GM19438 (cell line): ENCODE results near the gene ATP2B2.
A peak's percentile ranks its signal among the peaks of the same experiment; 100 is the strongest.
"Not testable (repeated sequence)": the region's sequence is repeated elsewhere in the genome, so short reads cannot be mapped to it uniquely, and the experiment has no call there.

Experiments
- ATAC-seq: cut with Tn5 transposase; IDR thresholded peaks from one replicate; pipeline ENCODE4 v1.9.1; 2021; ENCODE audit warnings: low read depth; ENCODE audit not compliant: unreplicated experiment

Gene ATP2B2

DNA sequence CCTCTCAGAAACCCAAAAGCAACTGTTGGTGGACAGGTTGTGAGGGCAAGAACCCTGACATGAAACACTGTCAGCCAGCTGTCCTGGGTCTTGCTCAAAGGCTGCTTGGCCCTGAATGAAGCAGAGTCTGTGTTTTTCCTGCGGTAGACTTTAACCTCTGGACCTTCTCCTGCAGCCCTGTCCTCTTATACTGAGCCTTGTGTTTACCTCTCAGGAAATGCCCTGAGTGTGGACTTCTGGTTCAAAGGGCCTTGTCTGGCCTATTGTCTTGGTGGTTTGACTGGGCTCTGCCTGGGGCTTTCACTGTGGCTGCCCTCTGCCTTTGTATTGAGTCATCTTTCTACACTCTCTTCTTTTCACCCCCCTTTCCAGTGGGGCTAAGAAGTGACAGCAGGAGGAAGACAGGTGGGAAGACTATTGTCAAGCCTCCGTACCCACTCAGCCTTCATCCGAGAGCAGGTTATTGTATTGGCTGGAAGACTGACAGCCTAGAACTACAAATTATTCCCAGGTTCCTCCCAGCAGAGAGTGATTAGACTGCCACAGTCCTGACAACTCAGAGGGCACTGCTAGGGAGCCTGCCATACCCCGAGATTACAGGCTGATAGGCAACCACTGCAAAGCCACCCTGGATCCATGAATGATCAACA is 187.9 kb downstream of the ATP2B2 start:
- no peak for ATAC-seq

DNA sequence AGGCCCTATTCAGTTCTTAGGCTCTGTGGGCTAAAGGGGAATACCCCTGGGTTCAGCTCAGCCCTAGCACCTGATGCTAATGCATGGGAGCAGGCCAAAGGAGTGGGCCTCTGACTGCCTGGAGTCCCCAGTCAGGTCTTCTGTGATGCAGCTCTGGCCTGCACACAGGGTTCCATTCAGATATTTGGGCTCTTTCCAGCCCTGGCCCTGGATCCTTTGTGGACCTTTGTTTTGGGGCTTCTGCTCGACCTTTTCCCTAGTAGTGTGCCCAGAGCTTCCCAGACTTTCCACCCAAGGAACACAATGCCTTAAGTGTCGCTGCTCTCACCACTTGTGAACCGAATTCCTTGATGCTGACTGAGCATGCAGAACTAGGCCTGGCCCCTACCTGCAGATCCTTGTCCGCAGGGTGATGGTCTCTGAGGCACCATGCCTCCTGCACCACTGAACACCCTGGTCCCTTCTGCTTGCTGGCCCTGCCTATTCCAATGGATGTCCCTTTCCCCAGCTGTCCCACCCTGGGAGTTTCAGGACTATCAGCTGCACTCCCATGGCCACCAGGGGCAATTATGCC is 189.5 kb downstream of the ATP2B2 start:
- ATAC-seq = no peak

DNA sequence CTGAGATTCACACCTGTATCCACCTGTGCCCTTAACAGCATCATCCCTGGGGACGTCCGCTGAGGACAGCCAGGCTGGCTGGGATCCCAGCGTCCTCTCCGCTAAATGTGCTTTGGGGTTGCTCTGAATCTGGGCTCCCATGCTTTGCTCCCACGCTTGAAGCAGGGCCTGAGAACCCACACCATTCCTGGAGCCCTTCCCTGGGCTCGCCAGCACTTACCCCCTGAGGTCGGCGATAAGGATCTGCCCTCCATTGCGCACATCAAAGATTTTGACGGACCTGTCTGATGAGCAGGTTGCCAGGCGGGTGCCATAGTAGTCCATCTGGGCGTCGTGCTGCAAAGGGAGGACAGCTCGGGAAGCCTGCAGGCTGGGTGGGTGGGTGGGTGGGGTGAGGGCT is 190.3 kb downstream of the ATP2B2 start:
- no peak for ATAC-seq

DNA sequence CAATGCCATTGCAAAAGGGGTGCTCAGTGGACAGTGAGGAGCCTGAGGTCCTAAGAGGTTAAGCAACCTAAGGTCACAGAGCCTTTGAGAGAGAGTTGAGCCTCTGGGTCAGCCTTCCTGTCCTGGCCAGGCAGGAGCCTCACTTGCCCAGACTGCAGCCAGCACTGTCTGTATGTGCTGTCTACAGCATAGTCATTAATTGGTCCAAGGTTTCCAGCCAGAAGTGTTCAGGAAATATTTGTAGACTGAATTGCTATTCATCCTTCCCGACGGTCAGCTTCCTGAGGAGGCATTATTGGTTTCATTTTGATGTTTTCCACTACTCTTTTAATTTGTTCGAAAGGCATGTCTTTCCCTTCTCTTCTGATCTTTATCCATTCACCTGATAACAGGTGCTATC is 192.5 kb downstream of the ATP2B2 start:
- ATAC-seq = no peak

DNA sequence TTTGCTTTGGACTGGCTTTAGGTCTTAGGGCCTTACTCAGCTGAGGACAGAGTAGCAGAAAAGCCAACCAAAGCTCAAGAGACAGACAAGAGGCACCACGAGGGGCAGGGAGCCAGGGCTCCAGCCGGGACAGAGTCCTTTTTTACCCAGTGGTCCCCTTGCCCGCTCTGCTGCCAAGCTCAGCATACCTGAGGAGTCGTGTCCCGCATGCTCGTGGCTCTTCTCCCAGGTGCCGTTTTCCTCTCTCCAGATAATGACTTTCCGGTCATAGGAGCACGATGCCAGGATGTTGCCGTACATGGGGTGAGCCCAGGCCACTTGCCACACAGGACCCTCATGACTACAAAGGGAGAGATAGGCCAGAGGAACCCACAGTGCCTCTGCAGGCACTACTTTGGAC is 193.0 kb downstream of the ATP2B2 start:
- no peak for ATAC-seq

DNA sequence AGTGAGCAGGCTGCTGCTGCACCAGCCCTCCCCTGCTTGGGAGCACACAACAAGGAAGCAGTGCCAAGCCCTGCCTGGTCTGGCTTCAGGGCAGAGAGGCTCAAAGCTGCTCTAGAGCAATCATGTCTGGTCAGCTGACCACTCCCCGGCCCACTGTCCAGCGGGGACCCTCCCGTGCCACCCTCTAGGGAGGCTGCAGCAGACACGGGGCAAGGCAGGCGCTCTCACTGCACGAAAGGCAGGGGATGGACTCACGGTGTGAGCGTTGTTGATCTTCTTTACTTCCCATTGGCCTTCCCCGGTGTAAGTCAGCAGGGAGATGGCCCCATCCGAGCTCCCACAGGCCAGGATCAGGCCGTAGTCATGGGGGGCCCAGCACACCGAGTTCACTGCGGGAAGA is 193.7 kb downstream of the ATP2B2 start:
- no peak for ATAC-seq

DNA sequence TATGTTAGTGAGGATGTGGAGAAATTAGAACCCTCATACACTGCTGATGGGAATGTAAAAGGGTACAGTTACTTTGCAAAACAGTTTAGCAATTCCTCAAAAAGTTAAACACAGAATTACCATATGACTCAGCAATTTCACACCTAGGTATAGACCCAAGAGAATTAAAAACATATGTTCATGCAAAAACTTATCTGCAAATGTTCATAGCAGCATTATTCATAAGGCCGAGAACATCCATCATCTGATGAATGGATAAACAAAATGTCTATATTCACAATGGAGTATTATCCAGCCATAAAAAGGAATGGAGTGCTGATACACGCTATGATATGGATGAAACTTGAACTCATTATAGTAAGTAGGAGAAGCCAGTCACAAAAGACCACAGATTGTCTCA is 194.8 kb downstream of the ATP2B2 start:
- no peak for ATAC-seq

DNA sequence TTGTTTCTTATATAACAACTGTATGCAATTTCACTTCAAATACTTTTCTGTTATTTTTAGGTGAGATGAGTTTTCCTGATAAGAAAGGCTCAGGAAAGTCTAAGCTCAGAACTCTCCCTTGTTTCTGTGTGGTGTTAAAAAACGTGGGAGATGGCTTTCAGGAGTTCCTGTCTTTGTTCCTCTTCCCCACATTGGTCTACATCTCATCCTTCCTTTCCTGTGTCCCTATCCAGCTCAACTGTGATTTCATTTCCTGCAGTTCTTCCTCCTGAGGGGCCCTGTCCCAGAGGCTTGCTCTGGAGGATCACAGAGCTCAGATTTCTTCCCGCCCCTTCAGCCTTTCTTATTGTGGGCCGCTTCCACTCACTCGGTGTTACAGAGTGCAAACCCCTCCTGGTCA is 195.7 kb downstream of the ATP2B2 start:
- ATAC-seq = no peak

DNA sequence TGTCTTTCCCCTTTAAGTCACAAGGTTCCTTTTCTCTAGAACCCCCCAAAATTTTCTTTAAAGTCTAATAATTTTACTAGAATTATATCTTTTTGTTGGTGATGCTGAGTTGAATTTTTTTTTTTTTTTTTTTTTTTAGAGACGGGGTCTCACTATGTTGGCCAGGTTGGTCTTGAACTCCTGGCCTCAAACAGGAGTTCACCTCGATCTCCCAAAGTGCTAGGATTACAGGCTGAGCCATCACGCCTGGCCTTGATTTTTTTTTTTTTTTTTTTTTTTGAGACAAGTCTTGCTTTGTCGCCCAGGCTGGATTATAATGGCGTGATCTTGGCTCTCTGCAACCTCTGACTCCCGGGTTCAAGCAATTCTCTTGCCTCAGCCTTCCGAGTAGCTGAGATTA is 196.7 kb downstream of the ATP2B2 start:
- ATAC-seq = no peak

DNA sequence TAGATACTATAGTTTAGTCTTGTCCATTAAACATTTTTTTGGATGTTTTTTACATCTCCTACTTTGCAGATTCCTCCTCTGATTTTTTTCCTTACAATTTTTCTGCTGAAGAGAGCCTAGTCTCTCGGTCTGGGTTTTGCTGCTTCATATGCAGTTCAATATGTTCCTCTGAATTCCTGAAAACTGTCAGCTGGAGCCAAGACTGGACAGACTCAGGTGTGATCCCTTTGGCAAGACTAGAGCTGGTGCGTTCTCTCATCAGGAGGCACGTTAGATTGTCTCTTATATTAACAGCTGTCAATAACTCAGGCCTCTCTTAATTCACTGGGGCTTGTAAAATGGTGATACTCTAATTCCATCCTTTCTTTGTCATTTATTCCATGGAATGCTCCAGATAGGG is 199.2 kb downstream of the ATP2B2 start:
- no peak for ATAC-seq

DNA sequence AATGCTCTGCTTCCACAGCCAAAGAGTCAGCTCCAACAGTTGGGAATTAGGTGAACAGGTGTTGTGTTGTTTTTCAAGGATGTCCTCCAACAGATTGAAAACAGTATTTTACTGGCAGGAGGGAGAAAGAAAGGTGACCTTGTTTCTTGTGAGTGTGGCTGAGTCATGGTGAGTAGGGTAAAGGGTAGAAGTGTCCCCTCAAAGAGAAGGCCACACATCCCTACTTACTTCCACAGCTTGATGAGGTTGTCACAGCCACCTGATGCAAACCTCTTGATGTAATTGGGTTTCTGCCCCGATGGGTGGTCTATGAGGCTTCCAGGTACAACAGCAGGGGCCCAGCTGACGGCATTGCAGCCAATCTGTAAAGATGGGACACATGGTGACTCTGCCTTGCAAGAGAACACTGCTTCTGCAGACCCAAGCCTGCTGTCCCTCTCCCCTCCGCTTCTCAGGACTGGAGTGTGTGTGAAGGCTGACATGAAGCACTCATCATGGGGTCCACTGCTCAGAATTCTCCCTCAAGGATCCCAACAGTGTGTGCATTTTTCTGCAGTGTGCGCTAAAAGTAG is 200.0 kb downstream of the ATP2B2 start:
- no peak for ATAC-seq

DNA sequence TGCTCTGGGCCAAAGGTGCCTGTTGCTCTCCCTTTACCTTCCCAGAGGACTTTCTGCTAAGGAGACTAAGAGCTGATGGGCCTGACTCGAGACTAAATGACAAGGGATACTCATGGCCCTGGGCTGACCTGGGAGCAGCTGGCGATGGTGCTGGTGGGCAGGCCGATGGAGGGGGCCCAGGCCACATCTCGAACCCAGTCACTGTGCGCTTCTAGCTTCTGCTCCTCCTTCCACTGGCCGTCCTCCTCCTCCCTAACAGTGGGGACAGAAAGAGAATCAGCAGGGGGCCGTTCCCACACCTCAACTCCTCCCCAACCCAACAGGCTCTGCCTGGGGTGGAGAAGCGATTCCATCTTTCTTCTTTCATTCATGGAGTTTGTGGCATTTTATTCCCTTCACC is 200.5 kb downstream of the ATP2B2 start:
- ATAC-seq = no peak

DNA sequence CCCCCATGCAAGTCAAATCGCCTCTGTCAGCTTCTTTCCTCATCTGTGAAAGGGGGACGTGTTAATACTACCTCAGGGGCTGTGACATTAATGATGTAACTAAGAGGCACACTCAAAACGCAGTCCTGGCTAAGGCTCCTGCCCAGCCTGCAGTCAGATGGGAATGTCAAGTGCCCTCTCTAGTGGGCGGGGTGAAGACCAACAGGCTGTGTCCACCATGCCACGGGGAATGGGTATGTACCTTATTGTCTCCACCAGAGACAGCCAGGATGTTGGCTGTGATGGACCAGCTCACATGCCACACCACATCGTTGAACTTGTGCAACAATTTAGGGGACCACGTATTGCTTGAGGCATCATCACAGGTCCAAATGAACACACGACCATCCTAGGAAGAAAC is 201.6 kb downstream of the ATP2B2 start:
- no peak for ATAC-seq

DNA sequence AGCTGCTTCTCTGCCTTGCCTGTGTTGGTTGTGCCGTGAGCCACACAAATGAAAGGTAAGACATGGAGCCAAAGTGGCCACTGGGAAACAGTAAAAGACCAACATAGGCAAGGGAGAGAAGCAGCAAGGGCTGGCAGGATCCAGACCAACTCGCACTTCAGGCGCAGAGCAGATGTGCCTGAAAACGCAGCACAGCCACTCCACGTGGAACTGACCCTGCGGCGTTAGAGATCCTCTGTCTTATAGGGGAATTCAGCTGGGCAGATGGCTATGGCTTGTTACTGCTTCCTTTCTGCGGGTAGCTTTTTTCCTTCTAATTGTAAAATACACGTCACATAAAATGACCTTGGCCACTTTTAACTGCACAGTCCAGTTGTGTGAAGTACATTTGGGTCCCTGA is 202.3 kb downstream of the ATP2B2 start:
- no peak for ATAC-seq

DNA sequence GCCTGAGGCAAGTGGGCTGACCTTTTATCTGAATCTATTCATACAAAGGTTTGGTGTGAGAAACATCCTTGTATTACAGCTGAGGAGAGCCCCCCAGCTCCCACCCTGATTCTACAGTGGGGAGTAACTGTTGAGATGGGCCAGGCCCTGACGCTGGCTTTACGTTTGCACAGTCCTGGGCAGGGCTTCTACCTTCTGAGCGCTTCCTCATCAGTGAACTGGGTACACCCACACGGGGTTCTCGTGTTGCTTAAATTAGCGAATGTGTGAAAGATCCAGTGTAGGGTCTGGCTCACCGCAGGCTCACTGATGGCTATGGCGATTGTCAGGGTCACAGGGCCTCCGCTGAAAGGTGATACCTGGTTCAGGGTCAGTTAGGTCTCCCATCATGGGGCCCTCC is 205.3 kb downstream of the ATP2B2 start:
- ATAC-seq = peak; percentile 19

DNA sequence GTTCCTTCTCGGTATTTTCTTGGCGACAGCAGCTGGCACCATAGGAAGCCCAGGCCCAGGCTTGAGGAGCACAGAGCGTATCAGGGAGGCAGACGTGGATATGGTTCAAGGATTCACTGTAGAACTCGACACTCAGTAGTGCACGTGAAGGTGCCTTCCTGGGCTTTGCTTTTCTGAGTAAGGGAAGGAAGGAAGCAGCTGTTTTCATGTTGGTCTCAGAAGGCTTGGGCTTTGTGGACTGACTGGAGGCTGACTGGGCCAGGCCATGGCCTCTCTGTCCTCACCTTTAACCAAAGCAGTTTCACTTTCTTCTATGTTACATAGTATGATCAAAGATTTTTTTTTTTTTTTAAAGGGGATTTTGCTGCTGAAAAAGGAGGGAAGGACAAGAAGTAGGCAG is 205.7 kb downstream of the ATP2B2 start:
- peak; percentile 69 for ATAC-seq

DNA sequence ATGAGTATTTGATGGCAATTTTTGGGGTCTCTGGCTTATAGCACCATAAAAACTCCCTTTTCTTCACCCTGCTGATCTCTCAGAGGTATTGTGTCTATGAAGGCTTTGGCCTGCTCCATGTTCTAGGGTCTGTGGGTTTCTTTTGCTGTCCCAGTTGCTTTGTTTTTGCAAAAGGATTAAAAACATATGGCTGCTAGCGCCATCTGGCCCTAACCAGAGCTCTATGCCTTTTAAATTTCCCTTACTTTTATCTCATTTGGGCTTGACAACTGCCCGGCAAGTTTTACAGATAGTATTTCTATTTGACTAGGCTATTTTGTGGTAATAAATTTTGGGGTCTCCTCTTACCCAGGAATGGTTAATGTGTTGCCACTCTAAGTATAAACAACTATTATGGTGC is 206.2 kb downstream of the ATP2B2 start:
- ATAC-seq = no peak

DNA sequence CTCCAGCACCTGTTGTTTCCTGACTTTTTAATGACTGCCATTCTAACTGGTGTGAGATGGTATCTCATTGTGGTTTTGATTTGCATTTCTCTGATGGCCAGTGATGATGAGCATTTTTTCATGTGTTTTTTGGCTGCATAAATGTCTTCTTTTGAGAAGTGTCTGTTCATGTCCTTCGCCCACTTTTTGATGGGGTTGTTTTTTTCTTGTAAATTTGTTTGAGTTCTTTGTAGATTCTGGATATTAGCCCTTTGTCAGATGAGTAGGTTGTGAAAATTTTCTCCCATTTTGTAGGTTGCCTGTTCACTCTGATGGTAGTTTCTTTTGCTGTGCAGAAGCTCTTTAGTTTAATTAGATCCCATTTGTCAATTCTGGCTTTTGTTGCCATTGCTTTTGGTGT is 207.3 kb downstream of the ATP2B2 start:
- not testable (repeated sequence) for ATAC-seq

DNA sequence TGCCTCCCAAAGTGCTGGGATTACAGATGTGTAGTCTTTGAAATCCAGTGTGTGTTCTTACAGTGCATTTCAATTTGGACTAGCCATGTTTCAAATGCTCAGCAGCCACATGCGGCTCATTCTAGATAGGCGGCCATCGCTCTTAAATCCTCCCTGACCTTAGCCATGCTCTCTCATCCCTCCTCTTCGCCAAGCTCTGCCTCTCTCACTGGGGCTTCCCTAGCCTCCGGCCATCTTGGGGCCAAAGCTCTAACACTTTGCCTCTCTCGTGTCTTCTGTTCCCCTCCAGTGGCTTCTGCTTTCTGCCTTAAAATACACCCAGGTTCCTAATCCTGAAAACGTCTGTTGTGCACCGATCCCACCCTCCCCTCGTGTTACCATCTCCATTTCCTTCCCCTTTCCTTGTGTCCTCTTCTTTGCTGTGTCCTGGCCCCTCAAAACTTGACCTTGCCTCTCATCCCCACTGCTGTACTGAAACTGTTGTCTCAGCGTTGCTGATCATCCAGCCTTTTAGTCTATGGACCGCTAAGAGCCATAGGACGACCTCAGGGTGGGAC is 211.3 kb downstream of the ATP2B2 start:
- no peak for ATAC-seq

DNA sequence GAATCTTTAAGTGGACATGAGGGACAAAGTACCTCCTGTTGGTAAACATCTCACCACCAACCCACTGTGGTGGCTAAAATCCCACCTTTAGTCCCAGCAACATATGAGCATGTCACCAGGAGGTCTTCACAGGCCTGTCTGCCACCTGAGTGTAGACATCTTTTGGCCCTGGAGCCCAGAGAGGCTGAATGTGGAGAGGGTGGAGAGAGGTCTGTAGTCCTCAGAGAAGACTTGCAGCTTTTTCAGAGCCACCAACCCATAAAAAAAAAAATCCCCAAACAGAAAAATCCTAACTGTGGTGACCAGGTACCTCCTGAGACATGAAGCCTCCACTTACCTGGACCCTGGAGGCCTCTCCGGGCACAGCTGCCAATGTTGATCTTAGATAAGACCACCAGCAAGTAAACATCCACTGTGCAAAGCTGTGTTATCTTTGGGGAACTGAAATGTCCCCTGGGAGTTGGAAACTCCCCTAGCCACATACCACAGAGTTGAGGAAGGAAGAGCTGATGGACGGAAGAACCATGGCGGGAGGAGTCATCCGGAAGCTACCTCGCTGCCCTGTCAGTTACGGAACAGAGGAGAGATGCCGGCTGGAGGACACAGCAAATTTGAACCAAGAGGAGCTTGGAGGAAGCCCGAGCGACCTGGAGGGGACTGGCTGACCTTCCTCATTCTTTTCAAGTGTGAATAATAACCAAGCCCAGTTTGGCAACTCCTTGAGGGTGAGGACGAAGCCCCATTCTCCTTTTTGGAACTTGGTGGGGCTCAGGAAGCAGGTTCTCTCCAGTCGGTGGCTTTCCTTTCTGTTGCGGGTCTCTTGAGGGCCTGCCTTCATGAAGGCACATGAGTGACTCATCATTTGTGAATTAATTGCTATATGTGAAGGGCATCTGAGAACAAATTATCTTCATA is 212.6 kb downstream of the ATP2B2 start, which contains the start of gene GHRL:
TSS of gene GHRL (minus strand) at position 443 of the 915 bp plus-strand sequence. CDS start 2,767 bp downstream, outside the sequence.
- peak; percentile 72 for ATAC-seq

DNA sequence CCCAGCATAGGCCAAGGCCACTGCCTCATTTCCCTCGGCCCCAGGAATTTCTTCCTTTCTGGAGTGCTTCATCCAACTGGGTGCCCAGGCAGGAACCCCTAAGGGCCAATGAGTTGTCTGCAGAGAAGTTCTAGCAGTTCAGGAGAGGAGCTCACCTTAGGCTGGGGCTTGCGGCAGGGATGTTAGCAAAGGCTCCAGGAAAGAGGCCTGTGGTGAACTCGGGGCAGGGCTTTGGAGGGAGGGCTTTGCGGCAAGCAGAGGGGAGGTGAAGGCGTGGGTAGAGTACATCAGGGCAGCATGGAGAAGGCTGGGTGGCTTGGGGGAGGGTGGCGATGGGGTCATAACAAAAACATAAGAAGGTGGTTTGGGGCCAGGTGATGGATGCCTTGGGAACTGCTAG is 213.7 kb downstream of the ATP2B2 start:
- ATAC-seq = no peak
